NCI-H1417 treated with DMSO at 0.1 percent for 48 hours (cell line): ENCODE measurements around the gene GATAD2A.

Experiments used
- DNase-seq: peaks from one replicate; lab custom pipeline; 2025; lab: John Stamatoyannopoulos, UW

GATAD2A gene

GRCh38 chr19:19532806-19533701, 127.6 kb downstream of the GATAD2A start:
- no peak for DNase-seq

- DNase-seq: no peak
Observed at GRCh38 chr19:19533841-19534240, 128.4 kb downstream of the GATAD2A start.

GRCh38 chr19:19534556-19535265, 129.2 kb downstream of the GATAD2A start:
- DNase-seq: no peak

- no peak for DNase-seq
Observed at GRCh38 chr19:19535311-19536191, 130.1 kb downstream of the GATAD2A start.

- no peak for DNase-seq
Observed at GRCh38 chr19:19537075-19538048, 131.9 kb downstream of the GATAD2A start.

- no peak for DNase-seq
Observed at GRCh38 chr19:19538061-19538784, 132.7 kb downstream of the GATAD2A start, which contains the start of gene CILP2. Gene CILP2 (plus strand): TSS chr19:19538265. CDS start chr19:19538350, 85 bp downstream.

GRCh38 chr19:19538785-19539166, 133.3 kb downstream of the GATAD2A start:
- DNase-seq: no peak

- DNase-seq: no peak
Observed at GRCh38 chr19:19539698-19540063, 134.2 kb downstream of the GATAD2A start.

- no peak for DNase-seq
Observed at GRCh38 chr19:19540064-19540714, 134.7 kb downstream of the GATAD2A start.

- DNase-seq: no peak
Observed at GRCh38 chr19:19540715-19541515, 135.4 kb downstream of the GATAD2A start.

GRCh38 chr19:19541616-19542015, 136.1 kb downstream of the GATAD2A start:
- no peak for DNase-seq

- DNase-seq: no peak
Observed at GRCh38 chr19:19542507-19542906, 137.0 kb downstream of the GATAD2A start.

GRCh38 chr19:19543101-19543500, 137.6 kb downstream of the GATAD2A start:
- DNase-seq: no peak

- DNase-seq: no peak
Observed at GRCh38 chr19:19543640-19544039, 138.2 kb downstream of the GATAD2A start.

GRCh38 chr19:19544257-19544953, 138.9 kb downstream of the GATAD2A start:
- DNase-seq: no peak

- no peak for DNase-seq
Observed at GRCh38 chr19:19544954-19545591, 139.6 kb downstream of the GATAD2A start.

GRCh38 chr19:19545707-19546106, 140.2 kb downstream of the GATAD2A start:
- no peak for DNase-seq

GRCh38 chr19:19546751-19547162, 141.3 kb downstream of the GATAD2A start:
- no peak for DNase-seq
